Dendritic cell treated with granulocyte-macrophage colony-stimulating factor and Interleukin-4, amounts not matched to agents 40 ng/mL and 50 ng/mL, for 4 days (primary cell): ENCODE results near the gene HNRNPA3.

Source experiments
- H3K27ac Mint-ChIP-seq: one replicate; pipeline ENCODE4 v1.8.0; 2022; ENCODE audit warnings: mild to moderate bottlenecking, mixed read lengths
- H3K27me3 Mint-ChIP-seq: one replicate; pipeline ENCODE4 v1.8.0; 2022; ENCODE audit warnings: mild to moderate bottlenecking, mixed read lengths
- H3K36me3 Mint-ChIP-seq: one replicate; pipeline ENCODE4 v1.8.0; 2022; ENCODE audit warnings: low read depth, mixed read lengths
- H3K4me1 Mint-ChIP-seq: one replicate; pipeline ENCODE4 v1.8.0; 2022; ENCODE audit warnings: low read depth, mixed read lengths
- H3K4me3 Mint-ChIP-seq: one replicate; pipeline ENCODE4 v1.8.0; 2022; ENCODE audit warnings: mild to moderate bottlenecking, moderate library complexity, mixed read lengths
- H3K9me3 Mint-ChIP-seq: one replicate; pipeline ENCODE4 v1.8.0; 2022; ENCODE audit warnings: mixed read lengths
- intact Hi-C: fragments of 100-400 bp; cut with micrococcal nuclease; formaldehyde crosslinking; loops from one replicate; pipeline ENCODE4 v1.15.0; 2022

HNRNPA3 gene

GRCh38 chr2:177271981-177272666 is 59.5 kb downstream of the HNRNPA3 start:
- no peak overlapping the region for H3K27ac Mint-ChIP-seq
- no peaks in the 10 kb centered on the region for H3K36me3 Mint-ChIP-seq
- intact Hi-C loops, result no loop called here
- H3K9me3 Mint-ChIP-seq, result no peaks in the 10 kb centered on the region
- no peak overlapping the region for H3K4me3 Mint-ChIP-seq
- peaks cover 9% of the 10 kb centered on the region for H3K4me1 Mint-ChIP-seq
- H3K27me3 Mint-ChIP-seq, result no peaks in the 10 kb centered on the region

DNA sequence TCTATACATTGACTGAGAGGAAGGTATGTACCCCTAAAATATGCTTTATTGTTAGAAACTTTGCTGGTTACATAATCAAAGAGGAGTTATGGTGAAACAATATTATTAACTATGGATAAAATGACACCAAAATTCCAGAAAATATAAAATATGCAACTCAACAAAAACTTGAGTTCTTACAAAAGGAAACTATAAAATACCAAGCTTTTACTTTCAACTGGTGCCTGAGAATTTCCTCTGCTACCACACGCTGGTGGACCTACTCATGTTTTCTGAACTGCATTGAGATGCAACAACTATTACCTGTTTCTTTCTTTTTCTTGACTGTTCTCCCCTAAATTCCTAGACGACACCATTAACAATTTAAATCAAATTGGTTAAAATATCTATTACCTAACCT is 60.2 kb downstream of the HNRNPA3 start:
- Mint-ChIP-seq H3K4me1 (peaks cover 9% of the 10 kb centered on the region), H3K9me3 (no peaks in the 10 kb centered on the region), H3K36me3 (no peaks in the 10 kb centered on the region), H3K4me3 (no peak overlapping the region), H3K27ac (no peak overlapping the region), H3K27me3 (no peaks in the 10 kb centered on the region)
- intact Hi-C loops, result no loop called here

- H3K36me3 Mint-ChIP-seq, result no peaks in the 10 kb centered on the region
- H3K4me1 Mint-ChIP-seq, result peaks cover 9% of the 10 kb centered on the region
- H3K4me3 Mint-ChIP-seq, result no peak overlapping the region
- intact Hi-C loops, result no loop called here
- H3K27me3 Mint-ChIP-seq, result no peaks in the 10 kb centered on the region
- H3K9me3 Mint-ChIP-seq, result no peaks in the 10 kb centered on the region
- no peak overlapping the region for H3K27ac Mint-ChIP-seq
Observed at GRCh38 chr2:177273408-177273807, 60.8 kb downstream of the HNRNPA3 start.
